Superior temporal gyrus (tissue), 1 donor: ENCODE data around the gene FARP2.
"Not testable (repeated sequence)": the region's sequence is repeated elsewhere in the genome, so short reads cannot be mapped to it uniquely, and the experiment has no call there.

ENCODE experiments used
- DNase-seq: peaks from one replicate; pipeline ENCODE4 v3.0.0-alpha.2; 2016; ENCODE audit errors: extremely low spot score

FARP2 gene

DNA sequence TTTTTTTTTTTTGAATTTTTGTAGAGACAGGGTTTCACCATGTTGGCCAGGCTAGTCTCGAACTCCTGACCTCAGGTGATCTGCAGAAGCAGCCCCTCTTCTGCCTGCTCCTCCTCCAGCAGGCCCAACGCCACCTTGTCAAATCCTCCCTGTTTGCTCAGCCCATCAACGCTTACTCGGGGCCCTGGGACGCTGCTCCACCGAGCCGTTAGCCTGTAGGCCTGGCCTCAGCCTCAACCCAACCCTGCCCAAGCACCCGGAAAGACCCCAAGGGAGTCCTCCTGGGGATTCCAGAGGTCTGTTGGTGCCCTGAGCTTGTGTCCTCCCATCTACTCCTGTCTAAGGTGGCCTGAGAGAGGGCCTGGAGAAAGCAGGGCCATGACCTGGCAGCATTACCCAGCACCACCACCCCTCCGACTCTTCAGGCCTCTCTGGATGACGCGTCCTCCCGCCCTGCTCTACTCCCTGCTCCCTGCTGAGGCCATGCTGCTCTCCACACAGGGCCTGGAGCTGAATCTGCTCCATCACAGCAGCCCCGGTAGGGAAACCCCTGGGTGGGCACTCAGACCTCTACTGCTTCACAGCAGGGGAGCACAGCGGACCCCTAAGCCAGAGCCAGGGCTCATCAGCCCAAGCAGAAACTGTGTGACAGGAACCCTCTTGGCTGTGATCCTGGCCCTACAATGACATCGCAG, 149.1 kb downstream of the FARP2 start:
- no peak for DNase-seq

DNA sequence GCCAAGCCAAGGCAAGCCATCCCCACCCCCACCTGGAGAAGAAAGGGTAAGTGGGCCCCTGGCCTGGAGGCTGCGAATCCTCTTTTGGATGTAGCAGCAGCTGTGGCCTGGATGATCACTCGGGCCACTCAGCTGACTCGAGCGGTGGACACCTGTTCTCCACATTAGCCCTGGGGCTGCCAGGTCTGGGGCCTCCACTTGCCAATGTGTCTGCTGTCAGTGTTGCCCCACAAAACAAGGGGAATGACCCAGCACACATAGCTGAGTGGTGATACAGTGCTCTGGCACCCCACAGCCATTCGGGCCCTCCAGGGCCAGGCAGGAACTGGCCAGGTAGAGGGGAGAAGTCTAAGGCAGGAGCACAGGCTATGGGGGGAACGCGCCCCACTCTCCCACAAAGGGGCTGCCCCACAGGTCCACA, 149.7 kb downstream of the FARP2 start:
- DNase-seq: no peak

DNA sequence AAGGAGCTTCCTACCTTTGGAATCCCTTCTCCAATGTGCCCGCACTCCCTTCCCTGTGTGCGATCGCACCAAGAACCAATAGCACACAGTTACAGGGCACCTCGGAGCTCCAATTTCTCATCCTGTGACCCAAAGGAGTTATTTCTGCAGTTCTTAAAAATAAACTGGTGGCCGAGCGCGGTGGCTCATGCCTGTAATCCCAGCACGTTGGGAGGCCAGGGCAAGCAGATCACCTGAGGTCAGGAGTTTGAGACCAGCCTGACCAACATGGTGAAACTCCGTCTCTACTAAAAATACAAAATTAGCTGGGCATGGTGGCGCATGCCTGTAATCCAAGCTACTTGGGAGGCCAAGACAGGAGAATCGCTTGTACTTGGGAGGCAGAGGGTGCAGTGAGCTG, 150.2 kb downstream of the FARP2 start:
- DNase-seq: not testable (repeated sequence)

DNA sequence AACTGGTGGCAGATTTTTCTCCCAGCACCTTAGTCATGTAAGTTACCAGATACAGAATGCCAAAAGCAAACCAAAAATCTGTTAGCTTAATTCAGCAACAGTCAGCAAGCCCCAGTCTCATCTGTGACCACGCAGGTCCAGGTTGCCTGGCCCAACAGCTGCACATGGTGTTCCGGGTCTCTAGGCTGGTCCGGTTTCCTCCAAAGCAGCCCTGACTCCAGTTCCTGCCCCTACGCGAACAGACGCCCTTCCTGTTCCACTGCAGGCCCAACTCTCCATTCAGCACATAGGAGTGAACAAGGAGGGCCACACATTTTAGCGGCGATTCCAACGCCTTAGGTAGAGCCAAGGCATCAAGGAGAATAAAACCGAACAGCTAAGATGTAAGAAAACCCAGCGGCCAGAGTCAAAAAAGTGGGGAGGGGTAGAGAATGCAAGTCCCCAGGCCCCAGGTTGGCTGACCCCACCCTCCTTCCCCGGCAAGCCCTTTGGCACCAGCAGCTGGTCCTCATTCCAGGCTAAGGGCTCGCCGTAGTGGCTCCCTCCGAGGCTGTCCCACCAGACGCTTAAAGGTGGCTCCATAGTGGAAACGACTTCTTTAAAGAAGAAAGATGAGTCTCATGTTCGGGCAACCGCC, 150.8 kb downstream of the FARP2 start:
- no peak for DNase-seq

DNA sequence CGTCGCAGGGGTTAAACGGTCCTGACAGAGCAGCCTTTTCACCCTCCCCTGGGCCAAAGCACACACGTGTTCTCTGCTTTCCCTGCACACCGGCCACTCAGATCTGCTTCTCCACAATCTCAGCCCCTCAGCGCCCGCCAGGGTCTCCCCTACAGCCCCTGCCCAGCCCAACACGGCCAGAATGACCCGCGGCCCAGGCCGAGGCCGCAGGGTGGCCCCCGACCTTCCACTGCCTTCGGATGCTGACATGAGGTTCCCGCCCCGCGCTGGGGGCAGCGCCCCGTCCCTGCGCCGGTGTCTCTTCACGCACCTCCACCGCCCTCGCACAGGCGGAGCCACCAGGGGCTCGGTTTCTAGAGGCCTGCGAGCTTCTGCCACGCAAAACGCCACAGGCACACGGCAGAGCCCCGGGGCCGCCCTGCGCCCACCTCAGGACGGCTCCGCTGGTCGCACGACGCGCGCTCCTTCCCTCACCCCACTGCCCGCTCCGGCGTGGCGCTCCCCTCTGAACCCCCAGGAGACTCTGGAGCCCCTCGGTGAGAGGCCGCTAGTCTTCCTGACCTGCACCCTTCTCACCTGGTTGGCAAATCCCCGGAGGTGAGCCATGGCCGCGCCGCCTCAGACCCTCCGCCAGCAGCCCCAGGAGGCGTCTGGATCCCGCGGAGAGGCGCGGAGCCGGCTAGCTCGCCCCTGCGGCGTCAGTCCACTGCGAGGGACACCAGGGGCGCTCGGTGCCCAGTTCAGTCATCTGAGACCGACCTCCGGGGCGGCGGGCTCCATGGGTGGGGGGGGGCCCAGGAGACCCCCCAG, 151.6 kb downstream of the FARP2 start:
- no peak for DNase-seq

DNA sequence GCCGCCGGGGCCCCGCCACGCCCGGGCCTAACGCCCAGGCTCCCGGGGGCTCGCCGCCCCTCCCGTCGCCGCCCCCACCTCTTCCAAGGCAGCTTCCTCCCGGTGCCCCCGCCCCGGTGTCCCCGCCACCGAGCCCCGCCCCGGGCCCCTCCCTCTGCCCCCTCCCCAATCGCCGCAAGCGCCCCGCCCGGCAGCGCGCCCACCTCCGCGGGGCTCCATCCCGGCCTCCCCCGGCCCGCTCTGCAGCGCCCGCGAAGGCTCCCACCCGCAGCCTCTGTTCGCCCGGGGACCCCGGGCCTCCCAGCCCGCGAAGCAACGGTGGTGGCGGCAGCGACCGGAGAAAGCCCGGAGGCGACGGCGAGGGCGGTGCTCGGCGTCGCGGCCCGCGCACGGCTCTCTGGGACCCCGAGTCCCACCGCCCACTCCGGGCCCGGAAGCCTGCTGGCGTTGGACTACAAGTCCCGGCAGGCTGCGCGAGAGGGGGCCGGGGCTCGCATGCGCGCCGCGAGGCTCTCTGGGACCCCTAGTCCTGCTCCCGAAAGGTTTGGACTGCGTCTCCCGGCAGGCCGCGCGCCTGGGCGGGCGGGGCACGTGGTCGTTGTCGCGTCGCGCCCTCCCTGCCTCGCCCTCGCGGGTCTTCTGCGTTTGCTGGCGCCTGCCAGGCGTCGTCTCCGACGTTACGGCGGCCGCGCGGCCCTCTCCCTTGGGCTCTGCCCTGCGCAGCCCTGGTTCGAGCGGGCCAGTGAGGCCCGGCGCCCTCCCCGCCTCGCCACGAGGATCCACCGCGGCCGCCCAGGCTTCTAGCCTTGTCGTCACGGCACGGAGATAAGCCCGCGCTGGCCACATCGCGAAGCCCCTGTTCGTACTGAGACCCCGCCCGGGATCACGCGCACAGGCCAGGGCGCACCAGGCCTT, 152.4 kb downstream of the FARP2 start, which contains the start of gene STK25:
Gene STK25 (minus strand): TSS at position 345 of the 915 bp plus-strand sequence. CDS start 549 bp downstream, outside the sequence.
- peak; percentile 97 for DNase-seq

DNA sequence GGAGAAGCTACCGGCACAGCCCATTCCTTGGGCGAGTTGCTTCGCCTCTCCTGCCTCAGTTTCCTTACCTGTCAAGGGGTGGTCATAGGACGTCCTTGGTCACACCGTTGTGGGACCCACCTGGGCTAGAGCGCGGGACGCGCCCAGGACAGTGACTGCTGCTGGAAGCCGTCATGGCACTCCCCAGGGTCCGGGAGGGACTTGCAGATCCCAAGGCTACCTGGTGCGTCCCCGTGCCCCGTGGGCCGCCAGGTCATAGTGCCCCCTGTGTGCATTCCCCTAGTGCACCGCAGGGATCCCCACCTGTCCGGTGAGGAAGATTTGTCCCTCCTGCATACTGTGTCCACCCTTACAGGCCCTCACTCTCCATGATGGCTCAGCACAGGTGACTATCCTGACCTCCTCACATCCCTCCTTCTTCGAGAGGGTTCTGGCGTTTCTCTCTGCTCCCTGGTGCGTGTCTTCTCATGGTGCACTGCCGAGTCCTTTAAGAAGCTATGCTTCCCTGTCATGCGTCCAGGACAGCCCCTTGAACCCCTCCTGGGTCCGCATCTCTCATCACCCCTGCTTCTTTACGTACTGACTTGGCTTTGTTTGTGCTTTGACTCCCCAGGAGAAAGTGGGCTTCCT, 153.2 kb downstream of the FARP2 start:
- DNase-seq: no peak

DNA sequence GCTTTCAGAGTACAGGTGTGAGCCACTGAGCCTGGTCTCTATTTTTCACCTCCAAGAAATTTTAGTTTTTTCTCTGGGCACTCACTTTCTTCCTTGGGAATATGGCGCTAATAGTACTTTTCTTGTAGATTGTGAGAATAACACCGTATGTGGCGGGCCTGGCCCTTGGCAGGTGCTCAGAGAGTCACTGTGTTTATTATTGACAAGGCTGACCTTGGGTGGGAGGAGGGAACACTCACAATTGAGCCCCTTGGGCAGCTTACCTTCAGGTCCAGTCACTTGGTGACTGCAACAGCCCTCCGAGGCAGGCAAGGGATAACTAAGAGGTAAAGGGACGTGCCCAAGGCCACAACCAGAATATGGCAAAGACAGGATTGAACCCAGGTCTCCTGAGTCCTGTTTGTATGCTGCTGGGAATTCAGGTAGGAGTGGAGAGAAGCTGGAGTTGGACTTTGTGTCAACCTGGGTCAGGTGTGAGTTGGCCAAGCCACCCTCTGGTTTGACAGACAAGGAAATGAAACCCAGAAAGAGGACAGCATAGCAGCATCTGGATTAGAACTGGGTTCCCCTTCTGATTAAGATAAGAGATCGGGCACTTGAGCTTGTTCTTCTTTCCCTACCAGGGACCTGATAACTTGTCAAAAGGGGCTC, 155.1 kb downstream of the FARP2 start:
- DNase-seq: no peak

DNA sequence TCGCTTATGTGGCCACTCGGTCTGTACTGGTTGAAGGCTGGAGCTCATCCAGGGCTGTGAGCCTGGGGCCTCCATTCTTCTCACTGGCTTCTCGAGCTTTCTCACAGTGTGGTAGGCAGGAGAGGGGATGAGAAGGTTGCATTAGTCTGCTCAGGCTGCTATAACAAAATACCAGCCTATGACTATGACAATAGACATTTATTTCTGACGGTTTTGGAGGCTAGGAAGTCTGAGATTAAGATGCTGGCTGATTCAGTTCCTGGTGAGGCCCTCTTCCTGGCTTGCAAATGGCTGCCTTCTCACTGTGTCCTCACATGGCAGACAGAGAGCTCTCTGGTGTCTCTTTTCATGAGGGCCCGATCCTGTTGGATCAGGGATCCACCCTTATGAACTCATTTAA, 158.5 kb downstream of the FARP2 start:
- DNase-seq: no peak

DNA sequence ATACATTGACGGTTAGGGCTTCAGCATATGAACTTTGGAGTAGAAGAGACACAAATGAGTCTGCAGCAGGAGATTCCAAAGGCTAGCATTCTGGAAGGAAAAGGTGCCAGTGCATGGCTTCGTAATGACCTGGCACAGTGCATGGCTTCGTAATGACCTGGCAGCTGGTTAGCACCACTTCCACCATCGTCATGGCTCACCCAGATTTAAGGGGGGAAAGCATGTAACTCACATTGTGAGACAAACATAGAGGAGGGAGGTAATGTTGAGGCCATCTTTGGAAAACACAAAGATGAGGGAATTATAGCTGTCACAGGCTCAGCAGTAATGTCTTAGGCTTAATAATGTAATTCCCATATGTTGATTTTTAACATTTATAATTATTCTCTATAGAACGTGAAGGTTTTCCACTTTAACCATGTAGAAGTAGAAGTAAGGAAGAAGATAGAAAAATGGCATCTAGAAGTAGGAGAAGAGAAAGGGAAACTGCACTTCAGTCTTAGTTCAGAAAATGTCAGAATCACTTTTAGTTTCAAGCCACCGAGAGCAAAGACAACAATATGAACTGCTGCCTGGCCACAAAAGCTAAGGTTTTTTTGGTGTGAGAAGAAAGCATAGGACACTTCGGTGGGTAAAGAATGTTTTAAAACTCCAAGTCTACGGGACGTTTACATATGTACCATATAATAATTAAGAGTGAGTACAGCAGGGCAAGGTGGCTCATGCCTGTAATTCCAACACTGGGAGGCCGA, 159.1 kb downstream of the FARP2 start:
- DNase-seq: no peak

DNA sequence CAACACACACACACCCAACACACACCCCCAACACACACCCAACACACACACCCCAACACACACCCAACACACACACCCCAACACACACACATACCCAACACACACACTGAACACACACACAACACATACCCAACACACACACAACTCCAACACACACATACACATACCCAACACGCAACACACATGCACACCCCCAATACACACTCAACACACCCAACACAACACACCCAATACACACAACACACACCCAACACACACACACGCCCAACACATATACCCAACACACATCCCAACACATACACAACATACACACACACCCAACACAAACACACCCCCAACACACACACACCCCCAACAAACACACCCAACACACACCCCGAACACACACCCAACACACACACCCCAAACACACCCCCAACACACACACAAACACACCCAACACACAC, 160.5 kb downstream of the FARP2 start:
- no peak for DNase-seq

DNA sequence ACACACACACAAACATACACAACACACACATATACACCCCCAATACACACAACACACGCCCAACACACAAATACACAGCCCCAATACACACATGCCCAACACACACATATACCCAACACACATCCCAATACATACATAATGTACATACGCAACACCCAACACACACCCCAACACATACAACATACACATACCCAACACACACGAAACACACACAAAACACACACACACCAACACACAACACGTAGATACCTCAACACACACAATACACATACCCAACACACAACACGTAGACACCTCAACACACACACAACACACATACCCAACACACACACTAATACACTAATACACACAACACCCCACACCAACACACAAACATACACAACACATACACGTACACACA, 161.2 kb downstream of the FARP2 start:
- no peak for DNase-seq

DNA sequence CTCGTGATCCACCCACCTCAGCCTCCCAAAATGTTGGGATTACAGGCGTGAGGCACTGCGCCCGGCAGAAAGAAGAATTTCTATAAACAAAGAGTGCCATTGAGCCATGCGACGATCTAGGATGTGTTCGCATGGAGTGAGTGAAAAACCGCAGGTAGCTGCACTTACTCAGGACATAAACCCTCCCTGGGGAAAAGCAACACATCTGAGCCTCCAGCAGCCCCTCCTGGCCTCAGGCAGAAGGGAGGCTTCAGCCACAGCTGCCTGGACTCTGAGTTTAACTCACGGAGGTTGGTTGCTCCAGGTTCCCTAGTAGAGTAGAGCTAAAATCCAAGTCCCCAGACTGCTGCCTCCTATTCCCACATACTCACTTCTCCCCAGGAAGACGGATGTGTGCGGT, 163.6 kb downstream of the FARP2 start:
- DNase-seq: no peak

DNA sequence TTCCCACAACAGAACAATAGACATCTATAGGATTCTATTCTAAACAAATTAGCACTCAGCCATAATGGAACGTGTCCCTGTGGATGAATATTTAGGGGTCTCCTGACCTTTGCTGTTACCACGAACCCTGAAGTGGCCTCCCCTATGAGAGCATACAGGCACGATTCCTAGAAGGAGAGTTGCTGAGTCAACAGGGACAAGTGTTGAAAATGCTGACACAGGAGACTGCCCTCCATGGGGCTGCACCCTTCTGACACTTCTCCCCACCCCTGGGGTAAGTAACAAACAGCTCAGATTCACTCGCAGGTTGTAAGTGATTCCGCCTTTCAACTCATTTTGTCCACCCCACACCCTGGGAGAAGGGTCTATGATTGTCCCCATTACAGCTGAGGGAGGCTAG, 166.4 kb downstream of the FARP2 start:
- no peak for DNase-seq

DNA sequence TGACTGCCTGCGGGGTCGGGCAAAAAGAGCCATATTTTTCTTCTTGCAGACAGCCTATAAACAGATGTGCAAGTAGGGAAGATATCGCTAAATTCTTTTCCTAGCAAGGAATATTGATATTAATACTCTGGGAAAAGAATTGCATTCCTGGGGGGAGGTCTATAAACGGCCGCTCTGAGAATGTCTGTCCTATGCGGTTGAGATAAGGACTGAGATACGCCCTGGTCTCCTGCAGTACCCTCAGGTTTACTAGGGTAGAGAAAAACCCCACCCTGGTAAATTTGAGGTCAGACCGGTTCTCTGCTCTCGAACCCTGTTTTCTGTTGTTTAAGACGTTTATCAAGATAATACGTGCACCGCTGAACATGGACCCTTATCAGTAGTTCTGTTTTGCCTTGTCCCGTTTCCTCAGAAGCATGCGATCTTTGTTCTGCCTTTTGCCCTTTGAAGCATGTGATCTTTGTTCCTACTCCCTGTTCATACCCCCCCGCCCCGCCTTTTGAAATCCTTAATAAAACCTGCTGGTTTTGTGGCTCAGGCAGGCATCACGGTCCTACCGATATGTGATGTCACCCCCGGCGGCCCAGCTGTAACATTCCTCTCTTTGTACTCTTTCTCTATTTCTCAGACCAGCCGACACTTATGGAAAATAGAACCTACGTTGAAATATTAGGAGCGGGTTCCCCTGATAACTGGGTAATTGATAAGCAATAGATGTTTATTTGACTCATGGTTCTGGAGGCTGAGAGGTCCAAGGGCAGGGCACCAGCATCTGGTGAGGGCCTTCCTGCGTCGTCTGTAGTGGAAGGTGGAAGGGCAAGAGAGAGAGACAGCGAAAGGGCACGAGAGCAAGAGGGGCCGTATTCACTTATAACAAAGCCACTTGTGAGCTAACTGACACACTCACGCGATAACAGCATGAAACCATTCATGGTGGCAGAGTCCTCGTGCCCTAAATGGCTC, 170.0 kb downstream of the FARP2 start:
- not testable (repeated sequence) for DNase-seq

DNA sequence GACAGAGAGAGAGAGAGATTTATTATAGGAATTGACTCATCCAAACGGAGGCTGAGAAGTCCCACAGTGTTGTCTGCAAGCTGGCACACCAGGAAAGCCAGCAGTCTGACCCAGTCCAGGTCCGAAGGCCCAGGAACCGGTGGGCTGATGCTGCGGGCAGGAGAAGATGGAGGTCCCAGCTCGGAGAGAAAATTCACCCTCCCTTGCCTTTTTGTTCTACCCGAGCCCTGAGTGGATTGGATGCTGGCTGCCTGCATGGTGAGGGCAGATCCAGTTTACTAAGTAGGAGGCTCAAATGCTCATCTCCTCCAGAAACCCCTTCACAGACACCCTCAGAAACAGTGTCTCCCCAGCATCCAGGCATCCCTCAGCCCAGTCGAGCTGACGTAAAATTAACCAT, 174.5 kb downstream of the FARP2 start:
- DNase-seq: no peak

DNA sequence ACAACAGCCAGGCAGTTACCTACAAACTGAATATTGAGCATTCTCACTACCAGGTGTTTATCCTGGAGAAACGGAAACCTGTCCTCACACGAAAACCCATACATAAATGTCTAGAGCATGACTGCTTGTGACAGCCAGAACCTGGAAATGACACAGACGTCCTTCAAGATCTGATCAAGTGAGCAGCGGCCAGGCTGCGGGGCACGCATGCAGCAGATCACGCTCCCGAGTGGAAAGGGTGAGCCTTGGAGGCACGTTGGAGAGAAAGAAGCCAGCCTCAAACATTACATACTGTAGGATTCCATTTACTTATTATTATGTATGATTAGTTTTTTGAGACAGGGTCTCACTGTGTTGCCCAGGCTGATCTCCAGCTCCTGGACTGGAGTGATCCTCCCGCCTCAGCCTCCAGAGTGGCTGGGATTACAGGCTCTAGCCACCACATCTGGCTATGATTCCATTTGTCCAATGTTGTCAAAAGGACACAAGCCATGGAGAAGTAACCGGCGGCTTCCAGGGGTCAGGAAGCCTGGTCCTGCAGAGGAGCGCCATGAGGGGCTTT, 175.2 kb downstream of the FARP2 start:
- DNase-seq: no peak

DNA sequence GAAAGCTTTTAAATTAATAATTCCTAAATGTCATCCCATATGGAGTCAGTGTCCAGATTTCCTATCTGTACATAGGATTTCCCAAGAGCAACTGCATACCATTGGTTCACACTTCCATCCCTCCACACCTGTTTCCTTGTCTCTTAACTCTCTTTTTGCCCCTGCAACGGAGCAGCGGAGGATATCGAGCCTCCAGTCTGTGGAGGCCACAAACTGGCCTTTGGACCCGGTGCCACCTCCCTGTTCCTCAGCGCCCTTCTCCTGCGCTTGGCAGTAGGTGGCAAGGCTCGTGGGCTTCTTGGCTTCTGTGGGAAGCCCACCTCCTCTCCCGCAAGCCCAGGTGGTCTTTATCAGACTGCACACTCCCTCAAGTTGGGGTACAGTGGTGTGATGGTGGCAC, 176.1 kb downstream of the FARP2 start:
- DNase-seq: no peak
